SK-N-SH treated with all-trans-retinoic acid at 6 μM for 48 hours (cell line): ENCODE measurements around the gene FAM135A.
"Not testable (repeated sequence)": the region's sequence is repeated elsewhere in the genome, so short reads cannot be mapped to it uniquely, and the experiment has no call there.

Experiments used
- ATAC-seq: fragments of 200-7000 bp; cut with Tn5 transposase; 3 replicates; pipeline ENCODE4 v1.9.1; 2020; ENCODE audit warnings: mild to moderate bottlenecking, moderate library complexity
- ARNTL ChIP-seq: fragments of 450-650 bp; formaldehyde crosslinking; IDR thresholded peaks from 2 replicates; pipeline ENCODE4 v1.5.0; 2020; ENCODE audit warnings: low read depth, mild to moderate bottlenecking, moderate library complexity, borderline replicate concordance
- BACH2 ChIP-seq: fragments of 250-450 bp; sonication (Bioruptor Pico); IDR thresholded peaks from 2 replicates; pipeline ENCODE4 v1.9.0; 2021; ENCODE audit warnings: mild to moderate bottlenecking, borderline replicate concordance
- CSDC2 ChIP-seq: fragments of 250-450 bp; sonication (Bioruptor Pico); IDR thresholded peaks from 2 replicates; pipeline ENCODE4 v1.5.0; 2020; ENCODE audit warnings: mild to moderate bottlenecking, moderate library complexity
- ESRRG ChIP-seq: fragments of 250-450 bp; sonication (Bioruptor Pico); IDR thresholded peaks from 2 replicates; pipeline ENCODE4 v1.6.1; 2021; ENCODE audit warnings: mild to moderate bottlenecking
- ISL1 ChIP-seq: fragments of 250-450 bp; sonication (Bioruptor Pico); IDR thresholded peaks from 2 replicates; pipeline ENCODE4 v2.1.2; 2022; ENCODE audit warnings: mild to moderate bottlenecking, moderate library complexity
- OSR1 ChIP-seq: fragments of 250-450 bp; sonication (Bioruptor Pico); IDR thresholded peaks from 2 replicates; pipeline ENCODE4 v1.8.0; 2022; ENCODE audit warnings: moderate library complexity, mild to moderate bottlenecking, inconsistent platforms
- PPARA ChIP-seq: fragments of 250-450 bp; sonication (Bioruptor Pico); IDR thresholded peaks from 2 replicates; pipeline ENCODE4 v1.5.0; 2020; ENCODE audit warnings: mild to moderate bottlenecking, borderline replicate concordance
- RARB ChIP-seq: fragments of 250-450 bp; sonication (Bioruptor Pico); IDR thresholded peaks from 2 replicates; pipeline ENCODE4 v1.8.0; 2021; ENCODE audit warnings: mild to moderate bottlenecking, moderate library complexity
- TCF4 ChIP-seq: fragments of 250-450 bp; sonication (Bioruptor Pico); IDR thresholded peaks from 2 replicates; pipeline ENCODE4 v1.8.0; 2021; ENCODE audit warnings: mild to moderate bottlenecking, moderate library complexity, borderline replicate concordance
- TOX ChIP-seq: fragments of 250-450 bp; sonication (Bioruptor Pico); IDR thresholded peaks from 2 replicates; pipeline ENCODE4 v1.8.0; 2021; ENCODE audit warnings: mild to moderate bottlenecking, moderate library complexity, borderline replicate concordance
- ZC3H10 ChIP-seq: fragments of 250-450 bp; sonication (Bioruptor Pico); IDR thresholded peaks from 2 replicates; pipeline ENCODE4 v1.5.1; 2021; ENCODE audit warnings: mild to moderate bottlenecking, moderate library complexity
- ZFP3 ChIP-seq: fragments of 250-450 bp; sonication (Bioruptor Pico); IDR thresholded peaks from 2 replicates; pipeline ENCODE4 v1.5.0; 2020; ENCODE audit warnings: mild to moderate bottlenecking, moderate library complexity
- ZFP30 ChIP-seq: fragments of 450-650 bp; formaldehyde crosslinking; IDR thresholded peaks from 2 replicates; pipeline ENCODE4 v1.5.0; 2022; ENCODE audit warnings: mild to moderate bottlenecking, moderate library complexity
- ZNF565 ChIP-seq: fragments of 450-650 bp; formaldehyde crosslinking; conservative IDR thresholded peaks from 2 replicates; pipeline ENCODE4 v1.5.0; 2020; ENCODE audit warnings: low read depth, mild to moderate bottlenecking, moderate library complexity
- ZNF70 ChIP-seq: fragments of 450-650 bp; formaldehyde crosslinking; IDR thresholded peaks from 2 replicates; pipeline ENCODE4 v1.5.0; 2020; ENCODE audit warnings: mild to moderate bottlenecking, moderate library complexity
- ZNF8 ChIP-seq: fragments of 450-650 bp; formaldehyde crosslinking; IDR thresholded peaks from 2 replicates; pipeline ENCODE4 v1.5.0; 2020; ENCODE audit warnings: mild to moderate bottlenecking, moderate library complexity
- TF ChIP-seq, protein P1 (sequence below): fragments of 250-450 bp; sonication (Bioruptor Pico); IDR thresholded peaks from 2 replicates; pipeline ENCODE4 v1.5.1; 2020; ENCODE audit warnings: low read depth, mild to moderate bottlenecking, moderate library complexity
- TF ChIP-seq, protein P2 (sequence below): fragments of 250-450 bp; sonication (Bioruptor Pico); IDR thresholded peaks from 2 replicates; pipeline ENCODE4 v1.8.0; 2021; ENCODE audit warnings: low read depth, mild to moderate bottlenecking, moderate library complexity, borderline replicate concordance
- TF ChIP-seq, protein P3 (sequence below): fragments of 250-450 bp; sonication (Bioruptor Pico); IDR thresholded peaks from 2 replicates; pipeline ENCODE4 v1.5.1; 2021; ENCODE audit warnings: mild to moderate bottlenecking, moderate library complexity
- TF ChIP-seq, protein P4 (sequence below): fragments of 250-450 bp; sonication (Bioruptor Pico); IDR thresholded peaks from 2 replicates; pipeline ENCODE4 v1.5.0; 2020; ENCODE audit warnings: mild to moderate bottlenecking, moderate library complexity

The FAM135A gene

DNA sequence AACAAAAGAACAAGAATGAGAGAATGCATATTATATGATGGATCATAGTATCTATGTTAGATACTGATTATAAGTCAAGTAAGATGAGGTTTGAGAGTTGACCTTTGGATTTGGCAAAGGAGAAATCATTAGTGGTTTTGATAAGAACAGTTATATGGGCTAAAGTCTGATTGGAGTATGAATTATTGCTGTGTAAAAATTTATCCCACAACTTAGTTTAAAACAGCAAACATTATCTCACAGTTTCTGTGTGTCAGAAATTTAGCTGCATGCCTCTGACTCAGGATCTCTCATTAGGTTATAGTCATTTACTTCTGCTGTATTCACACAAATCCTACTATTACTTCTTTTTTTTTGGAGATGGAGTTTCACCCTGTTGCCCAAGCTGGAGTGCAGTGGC is 56.7 kb downstream of the FAM135A start:
- no peak for ATAC-seq
- TF ChIP-seq ARNTL (CRISPR knock-in tag), result no peak
- no peak for TF ChIP-seq RARB (CRISPR knock-in tag)
- no peak for TF ChIP-seq PPARA (CRISPR knock-in tag)
- no peak for TF ChIP-seq TOX

DNA sequence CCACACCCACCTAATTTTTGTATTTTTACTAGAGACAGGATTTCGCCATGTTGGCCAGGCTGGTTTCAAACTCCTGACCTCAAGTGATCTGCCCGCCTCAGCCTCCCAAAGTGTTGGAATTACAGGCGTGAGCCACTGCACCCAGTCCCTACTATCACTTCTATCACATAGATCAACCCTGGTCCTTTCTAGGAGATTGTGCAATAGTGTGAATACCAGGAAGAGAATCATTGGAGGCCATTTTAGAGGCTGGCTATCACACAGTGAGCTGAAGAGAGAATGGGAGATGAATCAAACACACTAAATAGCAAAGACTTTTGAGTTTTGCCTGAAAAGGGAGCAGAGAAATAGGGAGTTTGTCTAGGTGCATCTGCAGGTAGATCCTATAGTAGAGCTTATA is 57.2 kb downstream of the FAM135A start:
- ATAC-seq, result not testable (repeated sequence)

DNA sequence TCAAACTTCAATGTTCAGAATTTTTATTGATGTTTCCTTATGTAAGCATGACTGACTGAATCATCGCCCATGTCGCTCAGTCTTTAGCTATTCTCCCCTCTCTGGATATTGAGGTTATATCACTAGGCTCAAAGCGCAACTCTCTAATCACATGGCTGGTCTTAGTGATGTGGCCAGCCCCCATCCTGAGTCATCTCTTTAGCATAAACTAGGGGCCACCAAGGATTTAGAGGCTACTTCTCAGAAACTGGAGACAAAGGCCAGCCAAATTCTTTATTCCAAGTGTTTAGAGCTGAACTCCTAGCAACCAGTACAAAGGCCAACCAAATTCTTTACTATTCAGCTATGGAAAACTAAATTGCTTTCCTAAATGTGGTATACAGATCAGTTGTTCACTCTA is 61.4 kb downstream of the FAM135A start:
- ATAC-seq, result no peak
- TF ChIP-seq TOX (no peak), RARB (CRISPR knock-in tag) (no peak), ARNTL (CRISPR knock-in tag) (no peak), ZFP30 (no peak)
- TF ChIP-seq, protein P1, sequence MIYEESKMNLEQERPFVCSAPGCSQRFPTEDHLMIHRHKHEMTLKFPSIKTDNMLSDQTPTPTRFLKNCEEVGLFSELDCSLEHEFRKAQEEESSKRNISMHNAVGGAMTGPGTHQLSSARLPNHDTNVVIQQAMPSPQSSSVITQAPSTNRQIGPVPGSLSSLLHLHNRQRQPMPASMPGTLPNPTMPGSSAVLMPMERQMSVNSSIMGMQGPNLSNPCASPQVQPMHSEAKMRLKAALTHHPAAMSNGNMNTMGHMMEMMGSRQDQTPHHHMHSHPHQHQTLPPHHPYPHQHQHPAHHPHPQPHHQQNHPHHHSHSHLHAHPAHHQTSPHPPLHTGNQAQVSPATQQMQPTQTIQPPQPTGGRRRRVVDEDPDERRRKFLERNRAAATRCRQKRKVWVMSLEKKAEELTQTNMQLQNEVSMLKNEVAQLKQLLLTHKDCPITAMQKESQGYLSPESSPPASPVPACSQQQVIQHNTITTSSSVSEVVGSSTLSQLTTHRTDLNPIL (CRISPR knock-in tag), result no peak
- TF ChIP-seq, all 23 proteins: peak for 0

DNA sequence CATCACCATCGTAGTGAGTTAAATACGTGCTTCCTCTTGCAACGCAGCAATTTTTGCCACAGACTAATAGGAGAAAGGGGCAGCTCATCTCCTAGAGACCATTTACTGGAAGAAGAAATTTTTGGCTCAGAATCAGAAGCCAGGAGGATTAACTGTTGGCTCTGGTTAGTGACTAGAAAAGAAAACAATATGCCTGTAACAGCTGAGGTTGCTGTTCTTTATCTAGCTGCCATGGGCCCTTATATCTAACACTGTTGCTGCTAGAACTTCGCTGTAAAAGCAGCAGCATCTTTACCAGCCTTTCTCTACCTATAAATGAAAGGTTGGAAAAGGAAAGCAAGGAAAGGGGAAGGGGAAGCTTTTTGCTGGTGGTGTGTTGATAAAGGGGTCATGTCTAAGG is 65.9 kb downstream of the FAM135A start:
- peak; percentile 81 for ATAC-seq
- TF ChIP-seq, protein P2, sequence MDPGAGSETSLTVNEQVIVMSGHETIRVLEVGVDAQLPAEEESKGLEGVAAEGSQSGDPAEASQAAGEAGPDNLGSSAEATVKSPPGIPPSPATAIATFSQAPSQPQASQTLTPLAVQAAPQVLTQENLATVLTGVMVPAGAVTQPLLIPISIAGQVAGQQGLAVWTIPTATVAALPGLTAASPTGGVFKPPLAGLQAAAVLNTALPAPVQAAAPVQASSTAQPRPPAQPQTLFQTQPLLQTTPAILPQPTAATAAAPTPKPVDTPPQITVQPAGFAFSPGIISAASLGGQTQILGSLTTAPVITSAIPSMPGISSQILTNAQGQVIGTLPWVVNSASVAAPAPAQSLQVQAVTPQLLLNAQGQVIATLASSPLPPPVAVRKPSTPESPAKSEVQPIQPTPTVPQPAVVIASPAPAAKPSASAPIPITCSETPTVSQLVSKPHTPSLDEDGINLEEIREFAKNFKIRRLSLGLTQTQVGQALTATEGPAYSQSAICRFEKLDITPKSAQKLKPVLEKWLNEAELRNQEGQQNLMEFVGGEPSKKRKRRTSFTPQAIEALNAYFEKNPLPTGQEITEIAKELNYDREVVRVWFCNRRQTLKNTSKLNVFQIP (CRISPR knock-in tag), result no peak
- TF ChIP-seq BACH2 (CRISPR knock-in tag) (no peak), ISL1 (CRISPR knock-in tag) (peak; percentile 57; the same call in 1 of the 2 replicates), OSR1 (CRISPR knock-in tag) (no peak), TCF4 (CRISPR knock-in tag) (peak; percentile 43; the same call in 1 of the 2 replicates), ZNF70 (CRISPR knock-in tag) (no peak), ZNF8 (no peak), ZC3H10 (CRISPR knock-in tag) (no peak), ARNTL (CRISPR knock-in tag) (no peak), ESRRG (CRISPR knock-in tag) (no peak), ZNF565 (CRISPR knock-in tag) (no peak), ZFP3 (no peak), CSDC2 (no peak), TOX (no peak), RARB (CRISPR knock-in tag) (no peak), ZFP30 (no peak)
- TF ChIP-seq, protein P3, sequence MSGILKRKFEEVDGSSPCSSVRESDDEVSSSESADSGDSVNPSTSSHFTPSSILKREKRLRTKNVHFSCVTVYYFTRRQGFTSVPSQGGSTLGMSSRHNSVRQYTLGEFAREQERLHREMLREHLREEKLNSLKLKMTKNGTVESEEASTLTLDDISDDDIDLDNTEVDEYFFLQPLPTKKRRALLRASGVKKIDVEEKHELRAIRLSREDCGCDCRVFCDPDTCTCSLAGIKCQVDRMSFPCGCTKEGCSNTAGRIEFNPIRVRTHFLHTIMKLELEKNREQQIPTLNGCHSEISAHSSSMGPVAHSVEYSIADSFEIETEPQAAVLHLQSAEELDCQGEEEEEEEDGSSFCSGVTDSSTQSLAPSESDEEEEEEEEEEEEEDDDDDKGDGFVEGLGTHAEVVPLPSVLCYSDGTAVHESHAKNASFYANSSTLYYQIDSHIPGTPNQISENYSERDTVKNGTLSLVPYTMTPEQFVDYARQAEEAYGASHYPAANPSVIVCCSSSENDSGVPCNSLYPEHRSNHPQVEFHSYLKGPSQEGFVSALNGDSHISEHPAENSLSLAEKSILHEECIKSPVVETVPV, result no peak
- TF ChIP-seq, protein P4, sequence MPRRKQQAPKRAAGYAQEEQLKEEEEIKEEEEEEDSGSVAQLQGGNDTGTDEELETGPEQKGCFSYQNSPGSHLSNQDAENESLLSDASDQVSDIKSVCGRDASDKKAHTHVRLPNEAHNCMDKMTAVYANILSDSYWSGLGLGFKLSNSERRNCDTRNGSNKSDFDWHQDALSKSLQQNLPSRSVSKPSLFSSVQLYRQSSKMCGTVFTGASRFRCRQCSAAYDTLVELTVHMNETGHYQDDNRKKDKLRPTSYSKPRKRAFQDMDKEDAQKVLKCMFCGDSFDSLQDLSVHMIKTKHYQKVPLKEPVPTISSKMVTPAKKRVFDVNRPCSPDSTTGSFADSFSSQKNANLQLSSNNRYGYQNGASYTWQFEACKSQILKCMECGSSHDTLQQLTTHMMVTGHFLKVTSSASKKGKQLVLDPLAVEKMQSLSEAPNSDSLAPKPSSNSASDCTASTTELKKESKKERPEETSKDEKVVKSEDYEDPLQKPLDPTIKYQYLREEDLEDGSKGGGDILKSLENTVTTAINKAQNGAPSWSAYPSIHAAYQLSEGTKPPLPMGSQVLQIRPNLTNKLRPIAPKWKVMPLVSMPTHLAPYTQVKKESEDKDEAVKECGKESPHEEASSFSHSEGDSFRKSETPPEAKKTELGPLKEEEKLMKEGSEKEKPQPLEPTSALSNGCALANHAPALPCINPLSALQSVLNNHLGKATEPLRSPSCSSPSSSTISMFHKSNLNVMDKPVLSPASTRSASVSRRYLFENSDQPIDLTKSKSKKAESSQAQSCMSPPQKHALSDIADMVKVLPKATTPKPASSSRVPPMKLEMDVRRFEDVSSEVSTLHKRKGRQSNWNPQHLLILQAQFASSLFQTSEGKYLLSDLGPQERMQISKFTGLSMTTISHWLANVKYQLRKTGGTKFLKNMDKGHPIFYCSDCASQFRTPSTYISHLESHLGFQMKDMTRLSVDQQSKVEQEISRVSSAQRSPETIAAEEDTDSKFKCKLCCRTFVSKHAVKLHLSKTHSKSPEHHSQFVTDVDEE (CRISPR knock-in tag), result no peak

DNA sequence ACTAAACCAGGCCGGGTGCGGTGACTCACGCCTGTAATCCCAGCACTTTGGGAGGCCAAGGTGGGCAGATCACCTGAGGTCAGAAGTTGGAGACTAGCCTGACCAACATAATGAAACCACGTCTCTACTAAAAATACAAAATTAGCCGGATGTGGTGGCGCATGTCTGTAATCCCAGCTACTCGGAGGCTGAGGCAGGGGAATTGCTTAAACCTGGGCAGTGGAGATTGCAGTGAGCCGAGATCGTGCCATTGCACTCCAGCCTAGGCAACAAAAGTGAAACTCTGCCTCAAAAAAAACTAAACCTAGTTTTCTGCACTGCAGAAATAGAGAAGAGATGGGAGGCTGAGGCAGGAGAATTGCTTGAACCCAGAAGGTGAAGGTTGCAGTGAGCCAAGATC is 73.3 kb downstream of the FAM135A start:
- ATAC-seq, result not testable (repeated sequence)

DNA sequence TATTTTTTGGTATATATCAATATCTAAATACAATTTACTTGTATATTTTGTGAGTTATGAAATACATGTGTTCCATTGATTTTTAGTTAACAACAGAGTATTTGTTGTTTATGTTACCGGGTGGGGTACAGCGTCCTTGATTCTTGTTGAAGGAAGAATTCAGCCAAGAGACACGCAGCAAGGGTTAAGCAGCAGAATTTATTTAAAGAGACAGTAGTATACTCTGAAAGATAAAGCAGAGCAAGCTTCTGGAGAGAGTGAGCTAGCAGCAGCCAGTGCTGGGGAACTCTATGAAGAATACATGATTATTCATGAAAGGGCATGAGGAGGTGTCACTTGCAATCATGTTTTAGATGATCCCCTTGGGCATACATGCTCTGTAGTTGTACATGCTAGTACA is 76.1 kb downstream of the FAM135A start:
- no peak for ATAC-seq
- TF ChIP-seq ZFP3 (no peak), ZNF8 (no peak), ZFP30 (no peak), ZC3H10 (CRISPR knock-in tag) (no peak), OSR1 (CRISPR knock-in tag) (no peak), CSDC2 (no peak)
- TF ChIP-seq, protein P2 (CRISPR knock-in tag), result no peak
- TF ChIP-seq, protein P4 (CRISPR knock-in tag), result no peak
